Measurements from ENCODE around the gene CEP120. TPM values are rescaled to one million over a fixed set of nuclear protein-coding genes. Genes with fewer than 3 reads are reported as not detected.
"Not testable (repeated sequence)": the region's sequence is repeated elsewhere in the genome, so short reads cannot be mapped to it uniquely, and the experiment has no call there.

The CEP120 gene
- total RNA-seq, 1 experiment from 2014 or later, result 33.6 TPM

GRCh38 chr5:123439709-123440108 is 16.5 kb upstream of the CEP120 start:
- no peak for DNase-seq (ENCODE audit: extremely low read depth, low read depth)

- DNase-seq (ENCODE audit: extremely low read depth, low read depth), result peak; percentile 56
Measured at GRCh38 chr5:123438902-123439301, 15.7 kb upstream of the CEP120 start.

GRCh38 chr5:123438244-123438643 is 15.0 kb upstream of the CEP120 start:
- DNase-seq (ENCODE audit: extremely low read depth, low read depth), result no peak

GRCh38 chr5:123436201-123436600 is 13.0 kb upstream of the CEP120 start:
- DNase-seq (ENCODE audit: extremely low read depth, low read depth), result no peak

- no peak for DNase-seq (ENCODE audit: extremely low read depth, low read depth)
Measured at GRCh38 chr5:123434796-123435195, 11.6 kb upstream of the CEP120 start.

GRCh38 chr5:123433596-123433995 is 10.4 kb upstream of the CEP120 start:
- no peak for DNase-seq (ENCODE audit: extremely low read depth, low read depth)

- DNase-seq (ENCODE audit: extremely low read depth, low read depth), result not testable (repeated sequence)
Measured at GRCh38 chr5:123430441-123430840, 7.2 kb upstream of the CEP120 start.

- peak; percentile 88 for DNase-seq (ENCODE audit: extremely low read depth, low read depth)
Measured at GRCh38 chr5:123429993-123430392, 6.8 kb upstream of the CEP120 start.

GRCh38 chr5:123429221-123429954 is 6.2 kb upstream of the CEP120 start:
- no peak for DNase-seq (ENCODE audit: extremely low read depth, low read depth)

- no peak for DNase-seq (ENCODE audit: extremely low read depth, low read depth)
Measured at GRCh38 chr5:123428521-123429220, 5.5 kb upstream of the CEP120 start.

GRCh38 chr5:123427281-123427680 is 4.1 kb upstream of the CEP120 start:
- DNase-seq (ENCODE audit: extremely low read depth, low read depth), result no peak

- DNase-seq (ENCODE audit: extremely low read depth, low read depth), result no peak
Measured at GRCh38 chr5:123425431-123425830, 2.2 kb upstream of the CEP120 start.

GRCh38 chr5:123422433-123423277 is 548 bp downstream of the CEP120 start:
- DNase-seq (ENCODE audit: extremely low read depth, low read depth), result no peak

GRCh38 chr5:123421773-123422172 is 1.4 kb downstream of the CEP120 start:
- DNase-seq (ENCODE audit: extremely low read depth, low read depth), result no peak

GRCh38 chr5:123414974-123415373 is 8.2 kb downstream of the CEP120 start:
- DNase-seq (ENCODE audit: extremely low read depth, low read depth), result no peak

- DNase-seq (ENCODE audit: extremely low read depth, low read depth), result no peak
Measured at GRCh38 chr5:123412206-123412605, 11.0 kb downstream of the CEP120 start.

- not testable (repeated sequence) for DNase-seq (ENCODE audit: extremely low read depth, low read depth)
Measured at GRCh38 chr5:123401999-123402398, 21.2 kb downstream of the CEP120 start.

- no peak for DNase-seq (ENCODE audit: extremely low read depth, low read depth)
Measured at GRCh38 chr5:123401320-123401719, 21.9 kb downstream of the CEP120 start.

- not testable (repeated sequence) for DNase-seq (ENCODE audit: extremely low read depth, low read depth)
Measured at GRCh38 chr5:123400870-123401291, 22.3 kb downstream of the CEP120 start.

GRCh38 chr5:123398058-123398733 is 25.0 kb downstream of the CEP120 start:
- no peak for DNase-seq (ENCODE audit: extremely low read depth, low read depth)

GRCh38 chr5:123397538-123397937 is 25.7 kb downstream of the CEP120 start:
- DNase-seq (ENCODE audit: extremely low read depth, low read depth), result no peak
